Measurements from ENCODE around the gene P4HA2.

Gene P4HA2

GRCh38 chr5:132206782-132207181, 20.9 kb downstream of the P4HA2 start:
- in situ Hi-C loops (cut with HindIII; ENCODE audit: low sequenced_read_pairs): no loop called here

DNA sequence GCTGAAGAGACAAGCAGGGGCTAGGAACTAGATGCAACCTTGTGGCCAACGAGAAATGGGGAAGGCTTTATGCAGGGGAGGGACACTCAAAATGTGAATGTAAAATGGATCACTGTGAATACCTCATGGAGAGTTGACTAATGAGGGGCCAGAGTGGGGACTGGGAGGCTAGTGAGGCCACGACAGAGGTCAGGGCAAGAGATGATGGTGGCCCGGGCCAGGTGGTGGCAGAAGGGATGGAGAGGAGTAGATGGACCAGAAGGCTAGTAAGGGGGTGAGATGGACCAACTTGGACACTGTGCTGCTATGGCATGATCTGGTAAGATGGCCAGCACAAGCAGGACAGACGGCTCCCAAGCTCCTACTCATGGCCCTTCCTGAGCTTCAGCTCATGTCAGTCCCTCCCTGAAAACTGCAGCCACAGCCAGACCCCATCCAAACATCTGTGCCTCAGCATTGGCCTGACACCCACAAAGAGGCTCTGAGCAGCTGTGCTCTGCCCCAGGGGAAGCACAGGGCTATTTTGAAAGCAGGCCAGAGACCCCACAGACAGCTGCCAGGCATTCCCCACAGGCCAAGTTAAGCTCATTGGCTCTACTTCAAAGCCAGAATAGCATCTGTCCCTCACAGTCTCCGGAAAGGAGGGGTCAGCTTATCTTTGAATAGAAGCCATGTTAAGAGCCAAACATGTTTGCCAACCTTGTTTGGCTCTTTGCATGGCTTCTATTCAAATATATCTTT, 22.1 kb downstream of the P4HA2 start:
- TF ChIP-seq CTCF (IDR thresholded peaks at IDR 0.05; ENCODE audit: low read depth, low read length, missing control alignments): no peak
- in situ Hi-C loops (cut with HindIII; ENCODE audit: low sequenced_read_pairs): no loop called here
- H3K4me3 ChIP-seq (ENCODE audit: low read depth, low read length): no peak overlapping the region
- no peak for DNase-seq (ENCODE audit: low read depth)

More at GRCh38 chr5:132206782-132207181, 20.9 kb downstream of the P4HA2 start:
- no peak overlapping the region for H3K4me3 ChIP-seq (ENCODE audit: low read depth, low read length)
- no peak for TF ChIP-seq CTCF (IDR thresholded peaks at IDR 0.05; ENCODE audit: low read depth, low read length, missing control alignments)
- no peak for DNase-seq (ENCODE audit: low read depth)

DNA sequence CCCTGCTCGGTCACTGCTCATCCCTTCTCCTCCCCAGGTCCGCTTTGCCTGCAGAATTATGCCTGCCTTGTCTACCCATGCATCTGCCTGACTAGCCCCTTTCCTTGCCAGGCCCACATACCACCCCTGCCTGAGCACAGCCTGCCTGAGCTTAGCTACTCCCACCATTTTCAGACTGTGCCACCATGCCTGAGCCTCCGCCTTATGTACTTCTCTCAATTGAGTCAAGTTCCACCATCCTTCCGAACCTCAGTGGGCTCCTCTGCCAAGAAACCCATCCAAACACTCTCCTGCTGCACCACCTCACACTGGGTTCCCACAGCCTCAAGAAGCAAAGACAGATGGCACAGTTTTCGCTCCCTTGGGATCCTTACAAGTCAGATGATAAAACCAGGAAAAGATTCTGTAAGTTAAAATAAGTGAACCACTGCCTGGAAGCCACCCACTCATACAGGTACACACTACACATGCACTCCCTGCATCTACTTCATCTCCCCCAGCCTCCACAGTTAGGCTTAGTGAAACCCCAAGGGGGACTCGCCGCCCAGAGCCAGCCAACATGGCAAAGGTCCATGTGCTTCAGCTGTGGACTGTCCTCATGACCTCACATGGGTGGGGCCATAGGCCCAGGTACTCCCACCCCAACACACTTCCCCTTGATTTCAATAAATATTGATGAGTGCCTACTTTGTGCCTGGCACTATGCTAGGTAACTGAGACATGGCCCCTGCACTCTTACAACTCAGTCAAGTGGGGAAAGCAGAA, 23.1 kb downstream of the P4HA2 start:
- no peak for TF ChIP-seq CTCF (IDR thresholded peaks at IDR 0.05; ENCODE audit: low read depth, low read length, missing control alignments)
- H3K4me3 ChIP-seq (ENCODE audit: low read depth, low read length): no peak overlapping the region
- no peak for DNase-seq (ENCODE audit: low read depth)
- in situ Hi-C loops (cut with HindIII; ENCODE audit: low sequenced_read_pairs): no loop called here

GRCh38 chr5:132203916-132204315, 23.7 kb downstream of the P4HA2 start:
- no peak for DNase-seq (ENCODE audit: low read depth)
- no peak for TF ChIP-seq CTCF (IDR thresholded peaks at IDR 0.05; ENCODE audit: low read depth, low read length, missing control alignments)
- H3K4me3 ChIP-seq (ENCODE audit: low read depth, low read length): no peak overlapping the region
- in situ Hi-C loops (cut with HindIII; ENCODE audit: low sequenced_read_pairs): no loop called here

DNA sequence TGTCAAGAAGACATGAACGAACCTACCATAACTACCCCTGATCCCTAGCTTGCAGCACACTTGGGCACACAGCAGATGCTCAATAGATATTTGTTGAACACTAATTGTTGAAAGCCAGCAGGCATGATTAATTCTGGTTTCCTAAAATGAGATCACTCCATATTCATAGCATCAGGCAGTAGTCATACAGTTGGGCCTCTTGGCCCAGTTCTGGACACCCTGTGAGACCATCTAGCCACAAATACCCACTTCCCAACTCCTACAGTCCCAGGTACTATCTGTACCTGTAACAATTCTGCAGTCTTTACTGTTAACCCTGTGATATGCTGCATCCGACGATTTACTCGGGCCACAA, 24.2 kb downstream of the P4HA2 start:
- no peak for TF ChIP-seq CTCF (IDR thresholded peaks at IDR 0.05; ENCODE audit: low read depth, low read length, missing control alignments)
- no peak for DNase-seq (ENCODE audit: low read depth)
- in situ Hi-C loops (cut with HindIII; ENCODE audit: low sequenced_read_pairs): no loop called here
- H3K4me3 ChIP-seq (ENCODE audit: low read depth, low read length): no peak overlapping the region

DNA sequence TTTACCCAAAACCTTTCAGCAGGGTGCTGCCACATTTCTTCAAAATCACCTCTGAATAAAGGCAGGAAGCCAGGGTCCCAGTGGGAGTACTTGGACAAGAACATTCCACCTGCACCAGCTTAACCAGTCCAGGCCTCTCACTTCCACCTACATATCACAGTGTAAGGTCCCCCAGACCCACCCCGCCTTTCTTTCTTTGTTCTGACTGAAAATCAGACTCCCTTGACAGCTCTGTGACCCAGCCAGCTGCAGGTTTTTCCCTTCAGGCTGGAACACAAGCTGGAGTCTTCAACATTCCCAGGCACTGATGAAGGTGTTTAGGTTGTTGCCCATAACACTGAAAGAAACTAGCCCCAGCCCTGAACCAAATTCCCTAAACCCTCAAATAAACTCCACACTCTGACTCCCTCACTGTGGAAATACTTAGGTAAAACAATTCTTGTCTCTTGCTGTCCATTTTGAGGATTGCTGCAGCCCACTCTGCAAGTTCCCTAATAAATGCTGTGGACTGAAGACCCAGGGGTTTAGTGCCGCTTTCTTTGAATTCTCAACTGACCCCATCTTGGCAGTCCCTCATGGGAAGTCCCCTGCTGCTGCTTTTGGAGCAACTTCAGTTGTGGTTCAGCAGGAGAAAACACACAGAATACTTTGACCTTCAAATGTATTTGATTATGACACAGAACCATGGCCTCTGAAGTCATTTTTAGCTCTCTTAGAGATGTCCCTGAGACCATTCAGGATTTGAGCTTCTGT, 24.8 kb downstream of the P4HA2 start:
- no peak for DNase-seq (ENCODE audit: low read depth)
- no peak for TF ChIP-seq CTCF (IDR thresholded peaks at IDR 0.05; ENCODE audit: low read depth, low read length, missing control alignments)
- H3K4me3 ChIP-seq (ENCODE audit: low read depth, low read length): no peak overlapping the region
- in situ Hi-C loops (cut with HindIII; ENCODE audit: low sequenced_read_pairs): no loop called here

Measured in astrocyte of the cerebellum (primary cell).